Measurements from ENCODE around the gene C5orf47. TPM values are rescaled to one million over a fixed set of nuclear protein-coding genes. Genes with fewer than 3 reads are reported as not detected.

Gene C5orf47
- total and polyA plus RNA-seq, 2 of the 8 experiments (the other 6 are each of a cell fraction or from before 2014, with no cell fraction given), result 0.11 TPM; not detected in 1

DNA sequence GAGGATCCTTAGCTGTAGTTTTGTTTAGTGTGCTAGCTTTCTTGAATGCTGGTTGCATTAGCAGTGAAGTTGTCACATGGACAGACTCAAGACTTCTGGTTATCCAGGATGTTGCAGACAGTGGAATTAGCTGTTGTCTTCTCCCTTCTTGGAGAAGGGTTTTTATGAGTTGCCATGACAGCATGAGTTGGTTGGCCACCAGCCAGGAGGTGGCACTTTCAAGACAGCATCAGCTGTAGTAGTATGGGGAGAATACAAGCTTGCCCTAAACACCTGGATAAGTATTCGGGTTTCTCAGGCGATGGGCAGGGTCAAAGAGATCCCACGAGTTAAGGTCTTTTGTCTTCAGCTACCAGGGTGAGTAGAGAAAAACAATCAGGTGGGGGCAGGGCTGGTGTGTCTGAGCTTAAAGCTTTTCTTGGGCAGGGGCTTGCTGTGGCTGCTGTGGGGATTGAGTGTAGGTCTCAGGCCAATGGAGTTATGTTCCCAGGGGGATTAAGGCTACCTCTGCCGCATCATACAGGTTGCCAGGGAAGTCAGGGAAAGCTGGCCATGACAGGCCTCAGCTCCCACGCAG lies 7.7 kb upstream of the C5orf47 start:
- Histone ChIP-seq H3K14ac (ENCODE audit: insufficient read length) (no peak overlapping the region), H3K36me3 (ENCODE audit: control insufficient read depth in 2 of 4, insufficient read depth in 4 of 4, low read length in 3 of 4) (no peaks in the 10 kb centered on the region), H2AK5ac (ENCODE audit: low read depth, low read length) (peak overlapping the region; percentile 65; the same call in 1 of the 2 replicates), H2BK15ac (ENCODE audit: low read length) (no peak overlapping the region), H3K23ac (ENCODE audit: insufficient read length) (no peak overlapping the region), H3K27me3 (replicated peaks in 1 of 4; ENCODE audit: control insufficient read depth in 3 of 4, extremely low read depth in 1 of 4, insufficient read depth in 3 of 4, low read length in 3 of 4) (no peaks in the 10 kb centered on the region), H3K4me2 (ENCODE audit: insufficient read depth in 1 of 2, low read depth in 2 of 2, low read length in 2 of 2) (peak overlapping the region in 1 of 2 experiments; percentile 39; a peak in 1 of 4 replicates), H3K4me3 (ENCODE audit: extremely low read depth in 1 of 4, insufficient read depth in 2 of 4, low read depth in 3 of 4, low read length in 4 of 4) (no peak overlapping the region), H2AFZ (ENCODE audit: low read length) (peak overlapping the region; percentile 77), H4K5ac (ENCODE audit: insufficient read length, low read depth, low read length) (no peak overlapping the region), H3K56ac (replicated peaks; ENCODE audit: insufficient read length, low read depth, low read length) (no peak overlapping the region), H4K8ac (ENCODE audit: extremely low read depth, insufficient read depth, low read length) (no peak overlapping the region), H3K79me2 (ENCODE audit: control insufficient read depth in 1 of 2, insufficient read depth in 2 of 2, low read length in 2 of 2) (no peaks in the 10 kb centered on the region), H3K18ac (ENCODE audit: extremely low read depth, low read length) (peak overlapping the region; percentile 75; the same call in 1 of the 2 replicates), H3K4me1 (replicated peaks in 1 of 4; ENCODE audit: control insufficient read depth in 3 of 4, insufficient read depth in 4 of 4, low read length in 3 of 4) (peaks cover 4 to 8% (median 5%) of the 10 kb centered on the region in 4 experiments; a peak in 4 of 7 replicates), H3K9me3 (ENCODE audit: insufficient read depth in 2 of 2, low read depth in 1 of 2, low read length in 1 of 2) (peaks cover 0 to 8% of the 10 kb centered on the region in 2 experiments; a peak in 2 of 4 replicates), H4K20me1 (replicated peaks in 1 of 2; ENCODE audit: control insufficient read depth in 1 of 2, insufficient read depth in 2 of 2, low read length in 2 of 2) (no peaks in the 10 kb centered on the region), H3K4ac (replicated peaks; ENCODE audit: insufficient read length, low read depth, low read length) (peak overlapping the region; percentile 57), H2BK12ac (ENCODE audit: low read depth, low read length) (peak overlapping the region; percentile 95), H2BK5ac (ENCODE audit: low read depth, low read length) (peak overlapping the region; percentile 66; the same call in 1 of the 2 replicates), H3K27ac (ENCODE audit: low read depth, low read length) (no peak overlapping the region), H4K91ac (replicated peaks; ENCODE audit: insufficient read length, low read length) (no peak overlapping the region), H3K79me1 (ENCODE audit: low read depth, low read length) (no peaks in the 10 kb centered on the region), H3K23me2 (ENCODE audit: low read depth, low read length) (no peaks in the 10 kb centered on the region; the same call in 1 of the 2 replicates), H2BK120ac (replicated peaks; ENCODE audit: low read depth, low read length) (peak overlapping the region; percentile 38), H3K9ac (replicated peaks in 1 of 4; ENCODE audit: extremely low read depth in 1 of 4, low read depth in 3 of 4, low read length in 3 of 4) (no peak overlapping the region), H2BK20ac (ENCODE audit: low read length) (peak overlapping the region; percentile 93; the same call in 1 of the 2 replicates)
- FAIRE-seq (no peak), DNase-seq (ENCODE audit: low read depth in 1 of 2, low spot score in 2 of 2) (no peak)
- TF ChIP-seq ASH2L (IDR thresholded peaks at IDR 0.05; ENCODE audit: low read length), result peak; percentile 40
- TF ChIP-seq, protein P1, sequence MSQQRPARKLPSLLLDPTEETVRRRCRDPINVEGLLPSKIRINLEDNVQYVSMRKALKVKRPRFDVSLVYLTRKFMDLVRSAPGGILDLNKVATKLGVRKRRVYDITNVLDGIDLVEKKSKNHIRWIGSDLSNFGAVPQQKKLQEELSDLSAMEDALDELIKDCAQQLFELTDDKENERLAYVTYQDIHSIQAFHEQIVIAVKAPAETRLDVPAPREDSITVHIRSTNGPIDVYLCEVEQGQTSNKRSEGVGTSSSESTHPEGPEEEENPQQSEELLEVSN (IDR thresholded peaks at IDR 0.05), result no peak
- POLR2A ChIA-PET (ENCODE audit: partially characterized antibody), result interaction anchor here (1.0 to 1.9 kb wide), 3 partner anchors 18 to 653 kb away, joined by 3 to 6 read pairs (median 5); partner anchors contain the start of gene STC2
- 65% methylated on average over 5 of the region's 5 CpGs; no CpG with 5 or more reads in 1 of the 2 experiments for WGBS, 2 experiments (ENCODE audit: extremely low coverage in 1 of 2, insufficient coverage in 1 of 2, insufficient read length in 1 of 2, insufficient replicate concordance in 2 of 2, low coverage in 1 of 2, low lambda C conversion rate in 2 of 2, missing lambda C conversion rate in 1 of 2)
- CTCF ChIA-PET (ENCODE audit: partially characterized antibody), result interaction anchor here (0.5 to 5.3 kb wide), 17 partner anchors 8 to 600 kb away, joined by 3 to 35 read pairs (median 3); no protein-coding TSS in a partner anchor

Data from H1 (cell line).